Vagina (tissue), 2 donors: ENCODE measurements around the gene KDM6A.

ENCODE experiments used
- CTCF ChIP-seq, 3 experiments: fragments of 450-650 bp in 2 of 3; fragments of 200-600 bp in 1 of 3; sonication (generic) in 1 of 3; IDR thresholded peaks; one replicate each; pipeline ENCODE4 v1.5.1; 2017 to 2019; ENCODE audit warnings: antibody characterized with exemption in 3 of 3, mild to moderate bottlenecking in 2 of 3, moderate library complexity in 2 of 3
- POLR2A ChIP-seq, 2 donors: fragments of 450-650 bp; IDR thresholded peaks; one replicate each; pipeline ENCODE4 v1.6.1; 2017; ENCODE audit warnings: antibody characterized with exemption in 2 of 2, mild to moderate bottlenecking in 2 of 2, moderate library complexity in 2 of 2
- POLR2AphosphoS5 ChIP-seq, 2 donors: sonication (generic); formaldehyde crosslinking; IDR thresholded peaks; one replicate each; pipeline ENCODE4 v1.9.0; 2017; ENCODE audit warnings: antibody characterized with exemption in 2 of 2, mild to moderate bottlenecking in 2 of 2, low read depth in 1 of 2; ENCODE audit not compliant: insufficient read depth in 1 of 2

- TF ChIP-seq CTCF (IDR thresholded peaks at IDR 0.05) = no peak
- TF ChIP-seq POLR2A (IDR thresholded peaks at IDR 0.05) = no peak
- TF ChIP-seq POLR2AphosphoS5 (IDR thresholded peaks at IDR 0.05; ENCODE audit: insufficient read depth in 1 of 2, low read depth in 1 of 2) = no peak
Measured at GRCh38 chrX:44914532-44915198, 41.7 kb downstream of the KDM6A start.
